ENCODE measurements around the gene B3GAT3.

GRCh38 chr11:62644220-62644619, 22.4 kb upstream of the B3GAT3 start:
- TF ChIP-seq CTCF (IDR thresholded peaks at IDR 0.05; ENCODE audit: insufficient read depth, low read length, poor library complexity, severe bottlenecking), result no peak
- no peak for TF ChIP-seq EZH2phosphoT487 (conservative IDR thresholded peaks at IDR 0.05; ENCODE audit: low read length)

Measured in SU-DHL-6 (cell line).